HG03432 (cell line): Measurements from ENCODE around the gene REX1BD.
"Not testable (repeated sequence)": the region's sequence is repeated elsewhere in the genome, so short reads cannot be mapped to it uniquely, and the experiment has no call there.

Experiments
- ATAC-seq: cut with Tn5 transposase; IDR thresholded peaks from one replicate; pipeline ENCODE4 v1.9.1; 2021; ENCODE audit warnings: mild to moderate bottlenecking, moderate library complexity; ENCODE audit not compliant: unreplicated experiment

The REX1BD gene

DNA sequence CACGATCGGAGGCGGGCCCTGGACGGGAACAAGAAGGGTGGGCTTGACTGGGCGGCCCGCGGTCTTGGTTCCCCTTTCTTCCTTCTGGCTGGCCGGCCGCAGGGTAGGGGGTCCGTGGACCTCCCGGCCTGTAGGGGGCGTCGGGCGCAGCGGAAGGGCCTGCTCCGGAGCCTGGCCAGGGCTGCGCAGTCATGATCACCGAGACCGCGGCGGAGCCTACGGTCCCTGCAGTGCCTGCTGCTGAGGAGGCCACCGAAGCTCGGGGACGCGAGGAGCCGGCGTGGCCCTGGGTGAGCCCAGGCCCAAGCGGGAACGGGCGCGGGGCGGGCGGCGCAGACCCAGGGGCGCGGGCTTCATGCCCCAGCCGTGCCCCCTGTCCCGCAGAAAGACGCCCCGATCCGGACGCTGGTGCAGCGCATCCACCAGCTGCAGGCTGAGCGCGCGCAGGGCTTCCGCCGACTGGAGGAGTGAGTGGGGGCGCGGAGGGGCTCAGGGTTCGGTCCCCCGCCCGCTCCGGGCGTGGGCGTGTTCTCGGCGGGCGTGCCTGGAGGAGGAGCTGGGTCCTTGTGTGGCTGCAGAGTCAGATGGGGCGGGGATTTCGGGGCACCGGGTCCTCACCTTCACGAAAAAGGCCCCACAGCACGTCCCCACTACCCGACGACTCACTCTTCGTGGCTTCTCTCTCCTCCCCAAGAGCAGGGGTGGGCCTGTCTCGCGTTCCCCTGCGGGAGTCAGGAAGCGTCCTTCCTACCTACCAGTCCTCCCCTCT, at the start of gene REX1BD:
Gene REX1BD, plus strand, starts transcription at position 188 of the 769 bp plus-strand sequence. Its CDS starts 4 bp downstream, at position 192.
- peak; percentile 84 for ATAC-seq

GRCh38 chr19:18539372-18539771, 49.2 kb upstream of the REX1BD start:
- no peak for ATAC-seq

- not testable (repeated sequence) for ATAC-seq
Measured at GRCh38 chr19:18540200-18540599, 48.4 kb upstream of the REX1BD start.

DNA sequence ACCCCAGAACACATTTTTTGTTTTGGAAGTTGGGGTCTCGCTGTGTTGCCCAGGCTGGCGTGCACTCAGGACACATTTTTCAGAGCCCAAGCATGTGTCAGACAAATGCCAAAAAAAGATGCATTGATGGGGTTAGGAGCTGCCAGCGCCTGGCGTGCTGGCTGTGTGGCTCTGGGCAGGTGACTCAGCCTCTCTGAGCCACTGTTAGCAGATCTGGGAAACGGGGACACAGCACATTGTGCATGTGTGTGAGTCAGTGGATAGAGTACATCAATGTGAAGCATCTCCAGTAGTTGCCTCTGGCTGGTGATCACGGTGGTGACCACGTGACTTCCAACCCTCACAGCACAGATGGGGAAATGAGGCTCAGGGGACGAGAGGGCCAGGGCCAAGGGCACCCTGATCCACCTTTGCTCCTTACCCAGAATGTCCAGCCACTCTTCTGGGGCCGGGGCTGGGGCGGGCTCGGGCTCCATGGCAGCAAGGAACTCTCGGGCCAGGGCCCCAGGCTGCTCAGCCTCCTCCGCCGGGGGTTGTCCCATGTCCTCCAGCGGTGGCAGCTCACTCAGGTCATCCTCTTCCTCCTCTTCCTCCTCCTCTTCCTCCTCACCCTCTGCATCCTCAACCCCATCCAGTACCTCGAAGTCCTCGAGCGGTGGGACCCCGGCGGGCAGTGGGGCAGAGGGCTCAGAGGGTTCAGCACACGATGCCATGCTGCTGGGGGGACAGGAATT, 47.2 kb upstream of the REX1BD start:
- ATAC-seq, result no peak

GRCh38 chr19:18541992-18542940, 46.3 kb upstream of the REX1BD start:
- no peak for ATAC-seq

DNA sequence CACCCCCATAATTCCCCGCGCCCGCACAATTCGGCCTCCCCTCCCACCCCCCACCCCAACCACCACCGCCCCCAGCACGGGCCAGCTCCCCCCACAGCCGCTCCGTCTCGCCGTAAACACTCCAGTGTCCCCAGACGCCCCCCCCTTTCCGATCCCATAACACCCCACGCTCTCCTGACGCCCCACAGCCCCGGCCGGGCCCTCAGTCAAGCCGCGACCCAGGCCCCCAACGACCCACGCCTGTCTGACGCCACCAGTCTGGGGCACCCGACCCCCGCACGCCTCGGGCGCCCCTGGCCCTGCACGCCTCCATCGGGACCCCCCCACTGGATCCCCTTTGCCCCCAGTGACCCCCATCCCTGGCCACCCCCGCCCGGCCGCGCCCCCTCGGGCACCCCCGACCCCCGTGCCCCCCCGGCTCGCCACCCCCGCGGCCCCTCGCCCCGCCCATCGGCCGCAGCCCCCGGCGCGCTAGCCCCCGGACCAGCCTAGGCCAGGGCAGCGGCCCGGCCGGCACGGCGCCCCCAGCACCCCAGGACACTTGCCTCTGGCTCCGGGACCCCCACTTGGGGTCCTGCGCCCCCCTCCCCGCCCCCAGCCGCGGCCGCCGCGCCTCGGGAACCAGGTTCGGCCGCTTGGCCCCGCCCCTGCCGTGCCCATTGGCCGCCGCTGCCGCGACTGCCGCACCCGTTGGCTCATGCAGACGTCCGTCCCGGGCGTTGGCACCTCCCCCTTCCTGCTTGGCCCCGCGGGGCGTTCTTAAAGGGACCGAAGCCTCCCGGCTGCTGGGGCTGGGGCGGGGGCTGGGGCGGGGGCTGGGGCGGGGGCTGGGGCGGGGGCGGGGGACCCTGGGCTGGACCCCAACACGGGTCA, 45.4 kb upstream of the REX1BD start, which contains the start of gene FKBP8:
Gene FKBP8, minus strand, starts transcription at position 633 of the 873 bp plus-strand sequence. CDS start 1,603 bp downstream, outside the sequence.
- peak; percentile 96 for ATAC-seq

DNA sequence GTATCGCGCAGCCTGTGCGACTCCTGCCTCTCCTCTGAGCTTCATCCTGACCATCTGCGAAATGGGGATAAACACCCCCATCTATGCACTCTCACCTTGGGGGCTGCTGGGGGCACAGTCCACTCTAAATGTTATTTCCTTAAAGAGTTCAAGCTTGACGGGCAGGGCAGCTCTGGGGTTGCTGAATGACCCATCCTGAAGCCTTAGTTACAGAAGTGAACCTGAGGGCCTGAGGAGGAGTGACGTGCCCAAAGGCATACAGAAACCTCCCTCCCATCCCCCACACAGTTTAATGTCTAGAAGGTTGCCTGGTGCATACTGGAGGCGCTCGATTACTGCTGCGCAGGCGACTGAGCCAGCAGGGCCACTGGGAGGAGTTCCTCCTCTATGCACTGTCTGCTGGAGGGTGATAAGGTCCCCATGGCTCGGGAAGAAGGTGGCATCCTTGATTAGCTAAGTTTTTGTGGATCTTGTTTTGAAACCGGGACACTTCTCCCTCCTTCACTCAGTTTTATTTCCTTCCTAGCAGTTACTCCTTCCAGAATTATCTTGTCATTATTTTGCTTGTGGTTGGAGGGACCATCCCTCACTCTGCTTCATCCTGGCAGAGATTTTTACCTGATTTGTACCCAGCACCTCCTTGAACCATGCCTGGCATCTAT, 44.7 kb upstream of the REX1BD start:
- ATAC-seq, result peak; percentile 63

GRCh38 chr19:18551631-18552030, 37.0 kb upstream of the REX1BD start:
- no peak for ATAC-seq

DNA sequence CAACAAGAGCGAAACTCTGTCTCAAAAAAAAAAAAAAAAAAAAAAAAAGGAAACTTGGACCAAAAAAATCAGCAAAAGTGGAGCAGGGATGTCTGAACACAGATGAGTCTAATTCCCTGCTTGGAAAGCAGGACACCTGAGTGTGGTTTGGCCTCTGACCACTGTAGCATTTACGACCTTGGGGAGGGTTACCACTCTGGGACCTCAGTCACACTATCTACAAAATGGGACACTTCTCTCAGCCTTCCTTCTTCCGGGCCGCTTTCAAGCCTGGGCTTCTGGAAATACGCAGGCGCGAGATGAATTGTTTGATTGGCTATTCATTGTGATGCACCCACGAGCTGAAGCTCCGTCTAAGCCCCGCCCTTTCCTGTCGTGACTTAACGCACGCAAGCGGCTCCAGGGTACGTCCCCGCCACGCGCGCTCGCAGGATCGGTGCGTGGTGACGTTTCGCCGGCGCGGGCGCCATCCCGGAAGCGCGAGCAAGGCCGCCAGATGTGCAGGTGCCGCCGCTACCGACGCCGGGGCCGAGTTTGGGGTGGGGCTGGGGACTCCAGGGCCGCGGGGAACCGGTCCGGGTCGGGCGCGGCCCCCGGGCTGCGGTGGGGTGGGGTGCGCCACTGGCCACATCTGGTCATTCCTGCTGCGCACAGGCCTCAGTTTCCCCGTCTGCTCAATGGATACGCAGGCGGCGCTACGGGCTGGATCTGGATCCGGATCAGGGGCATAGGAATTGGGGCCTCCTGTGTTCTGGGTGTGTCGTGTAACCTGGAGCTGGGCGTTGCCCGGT, 31.0 kb upstream of the REX1BD start, which contains the start of gene KXD1:
Gene KXD1, plus strand, starts transcription at position 460 of the 791 bp plus-strand sequence. CDS start 4,187 bp downstream, outside the sequence.
- ATAC-seq, result peak; percentile 91

GRCh38 chr19:18558202-18558555, 30.4 kb upstream of the REX1BD start:
- ATAC-seq, result peak; percentile 4

DNA sequence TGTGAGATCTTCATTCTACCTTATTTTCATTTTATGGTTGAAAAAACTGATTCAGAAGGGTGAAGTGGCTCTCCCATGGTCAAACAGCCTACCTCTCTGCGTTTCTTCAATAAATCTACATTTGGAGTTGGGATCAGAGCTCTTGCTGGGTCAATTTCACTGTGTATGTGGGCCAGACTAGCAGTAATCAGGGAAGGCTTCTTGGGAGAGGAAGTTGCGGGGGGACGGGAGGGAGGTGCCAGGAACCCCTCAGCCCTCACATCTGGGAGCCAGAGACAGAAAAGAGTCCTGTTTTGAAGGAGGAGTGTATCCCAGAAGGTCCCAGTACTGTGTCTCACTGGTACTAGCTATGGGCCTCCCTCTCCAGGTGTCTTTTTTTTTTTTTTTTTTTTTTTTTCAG, 30.0 kb upstream of the REX1BD start:
- no peak for ATAC-seq

DNA sequence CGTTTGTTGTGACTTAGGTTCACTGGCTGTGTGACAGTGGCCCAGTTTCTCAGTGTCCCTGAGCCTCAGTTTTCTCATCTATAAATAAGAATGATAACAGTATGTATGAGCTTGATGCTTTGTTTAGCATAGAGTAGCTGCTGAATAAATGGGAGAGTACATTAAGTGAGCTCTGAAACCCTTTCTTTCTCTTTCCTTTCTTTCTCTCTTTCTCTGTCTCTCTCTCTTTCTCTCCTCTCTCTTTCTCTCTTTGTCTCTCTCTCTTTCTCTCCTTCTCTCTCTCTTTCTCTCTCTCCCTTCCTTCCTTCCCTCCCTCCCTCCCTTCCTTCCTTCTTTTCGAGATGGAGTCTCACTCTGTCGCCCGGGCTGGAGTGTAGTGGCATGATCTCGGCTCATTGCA, 28.9 kb upstream of the REX1BD start:
- no peak for ATAC-seq

DNA sequence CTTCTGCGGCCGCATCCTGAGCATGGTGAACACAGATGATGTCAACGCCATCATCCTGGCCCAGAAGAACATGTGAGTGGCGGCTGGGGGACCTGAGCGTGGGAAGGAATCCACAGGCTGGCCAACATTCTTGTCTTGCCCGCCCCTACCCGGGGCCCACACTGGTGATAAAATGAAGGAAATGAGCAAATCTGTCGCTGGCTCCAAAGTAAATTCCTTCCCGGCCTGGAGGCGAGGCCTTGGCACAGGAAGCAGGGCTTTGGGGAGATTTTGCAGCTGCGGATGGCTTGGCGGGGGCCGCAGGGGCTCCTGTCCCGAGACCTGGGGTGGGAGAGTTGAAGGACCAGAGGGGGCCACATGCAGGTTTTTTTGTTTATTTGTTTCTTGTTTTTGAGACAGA, 26.5 kb upstream of the REX1BD start:
- no peak for ATAC-seq

- ATAC-seq, result no peak
Measured at GRCh38 chr19:18566953-18567352, 21.6 kb upstream of the REX1BD start.

DNA sequence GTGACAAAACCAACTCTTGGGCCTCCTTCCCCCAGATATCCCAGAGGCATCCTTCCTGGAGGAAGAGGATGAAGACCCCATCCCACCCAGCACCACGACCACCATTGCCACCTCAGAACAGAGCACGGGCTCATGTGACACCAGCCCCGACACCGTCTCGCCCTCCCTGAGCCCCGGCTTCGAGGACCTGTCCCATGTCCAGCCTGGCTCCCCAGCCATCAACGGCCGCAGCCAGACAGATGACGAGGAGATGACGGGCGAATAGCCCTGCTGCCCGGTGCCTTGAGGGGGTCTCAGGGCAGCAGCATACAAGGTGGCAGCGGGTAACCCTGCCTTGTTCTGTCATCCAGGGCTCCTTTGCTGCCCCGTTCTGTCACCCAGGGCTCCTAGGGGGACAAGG, 20.2 kb upstream of the REX1BD start:
- no peak for ATAC-seq

- peak; percentile 87 for ATAC-seq
Measured at GRCh38 chr19:18571564-18572344, 16.8 kb upstream of the REX1BD start, which contains the start of gene UBA52. UBA52 (plus strand) TSS chr19:18571857; CDS start chr19:18573301, 1,444 bp downstream.

- no peak for ATAC-seq
Measured at GRCh38 chr19:18574691-18575291, 13.8 kb upstream of the REX1BD start.
